Psoas muscle (tissue), 8 donors: Measurements from ENCODE around the gene AGRN. TPM values are rescaled to one million over a fixed set of nuclear protein-coding genes. Genes with fewer than 3 reads are reported as not detected.
"Not testable (repeated sequence)": the region's sequence is repeated elsewhere in the genome, so short reads cannot be mapped to it uniquely, and the experiment has no call there.

ENCODE experiments used
- ATAC-seq, 4 donors: fragments of 200-7000 bp; cut with Tn5 transposase; one replicate each; pipeline ENCODE4 v1.9.1; 2020; ENCODE audit warnings: moderate library complexity in 3 of 4, mild to moderate bottlenecking in 2 of 4
- DNase-seq, 2 donors: peaks; one replicate each; pipeline ENCODE4 v3.0.0-alpha.2; 2020
- H3K27ac ChIP-seq: fragments of 200-600 bp; one replicate; pipeline ENCODE4 v1.8.0; 2022
- H3K27me3 ChIP-seq, 3 donors: fragments of 200-600 bp in 1 of 3; one replicate each; pipeline versions ENCODE4 v1.6.1 to v1.8.0; 2013 to 2022; ENCODE audit warnings: low read length in 2 of 3, mild to moderate bottlenecking in 2 of 3, moderate library complexity in 1 of 3; ENCODE audit not compliant: insufficient read depth in 3 of 3
- H3K36me3 ChIP-seq, 2 donors: fragments of 200-600 bp in 1 of 2; one replicate each; pipeline versions ENCODE4 v1.6.1 to v1.8.0; 2013 to 2022; ENCODE audit warnings: low read depth in 1 of 2, mild to moderate bottlenecking in 1 of 2, moderate library complexity in 1 of 2; ENCODE audit not compliant: insufficient read depth in 1 of 2
- H3K4me1 ChIP-seq: fragments of 200-600 bp; one replicate; pipeline ENCODE4 v1.8.0; 2022
- H3K4me3 ChIP-seq: fragments of 200-600 bp; one replicate; pipeline ENCODE4 v1.8.0; 2022; ENCODE audit warnings: mild to moderate bottlenecking
- H3K9me3 ChIP-seq: fragments of 200-600 bp; one replicate; pipeline ENCODE4 v1.8.0; 2022
- CTCF ChIP-seq: fragments of 200-600 bp; IDR thresholded peaks from one replicate; pipeline ENCODE4 v1.8.0; 2022; ENCODE audit warnings: antibody characterized with exemption
- WGBS, 3 donors: extraction: QIAGEN DNeasy Blood & Tissue Kit; methylation state at CpG; one replicate each; pipeline versions ENCODE4 v1.1.6 to v1.1.7; 2013; 5-methylcytosine and 5-hydroxymethylcytosine counted together
- intact Hi-C, 2 donors: fragments of 100-400 bp; cut with DNase I; formaldehyde crosslinking; loops; one replicate each; pipeline versions ENCODE4 v1.11.0 to v1.14.2; 2022
- polyA plus RNA-seq, 3 donors: library from polyadenylated mRNA; stranded (reverse); fragments of 200-250 nt; gene quantifications; one replicate each; pipeline ENCODE4 v1.2.3, GENCODE V29; 2013
- total RNA-seq, 4 donors: library from RNA; stranded (reverse); fragmentation: NEBNext Ultra II Directional in 2 of 4; extraction: Animal tissue kit (Norgen Biotek cat#: 25700) in 2 of 4; gene quantifications; one replicate each; pipeline versions ENCODE4 v1.2.1 to v1.2.4, GENCODE V29; 2021 to 2023
- donor health status: healthy with polysubstance abuse.
- donor health status: DM: no; HTN: no; CAD: no; lungs with moderate emphysema.
- donor health status: Bipolar disorder and iron deficiency.
- donor health status: healthy.
- donor health status: DM: yes; HTN: yes; CAD: no.
- donor health status: DM: no; HTN: no; CAD: no.
- donor health status: DM: no; HTN: no; CAD: no.
- donor health status: DM: yes; HTN: yes; CAD: no.

Gene AGRN
- total and polyA plus RNA-seq, 7 donors, result 1.3 to 5.4 (median 3.4) TPM

- Histone ChIP-seq H3K27ac (no peak overlapping the region), H3K9me3 (no peaks in the 10 kb centered on the region), H3K4me3 (no peak overlapping the region), H3K36me3 (no peaks in the 10 kb centered on the region), H3K27me3 (peaks cover 0 to 3% (median 0%) of the 10 kb centered on the region in 3 donors), H3K4me1 (peaks cover 11% of the 10 kb centered on the region)
- DNase-seq, result no peak
- intact Hi-C loops, result no loop called here
- TF ChIP-seq CTCF, result no peak
- no peak for ATAC-seq
- 84% methylated on average over 14 of the region's 14 CpGs for WGBS, 3 donors
Measured at GRCh38 chr1:1011396-1011949, 8.4 kb upstream of the AGRN start.

- DNase-seq, result peak in 1 of 2 donors; percentile 26
- intact Hi-C loops, H3K9me3 ChIP-seq, H3K27me3 ChIP-seq, H3K36me3 ChIP-seq: not testable (repeated sequence)
- H3K27ac ChIP-seq, result peak overlapping the region; percentile 80
- peak overlapping the region; percentile 79 for H3K4me3 ChIP-seq
- WGBS, 3 donors, result 49 to 60% (median 50%) methylated on average over 13 of the region's 13 CpGs
- peaks cover 11% of the 10 kb centered on the region for H3K4me1 ChIP-seq
- peak in 2 of 4 donors; percentile 3 for ATAC-seq
Measured at GRCh38 chr1:1012736-1013104, 7.2 kb upstream of the AGRN start.

- peak within 1 kb of the TSS; percentile 79 for H3K4me3 ChIP-seq
- TF ChIP-seq CTCF, result no peak
- DNase-seq (peak; percentile 89 to 93), ATAC-seq (peak; percentile 88 to 96 (median 93))
- WGBS, 3 donors, result 2 to 7% (median 4%) methylated on average over 29 to 30 of the region's 30 CpGs
- H3K9me3 ChIP-seq, result no peaks in the 10 kb centered on the region
- H3K27me3 ChIP-seq, result no peaks in the 10 kb centered on the region
- intact Hi-C loops, result no loop called here
- no peaks in the 10 kb centered on the region for H3K36me3 ChIP-seq
- peaks cover 11% of the 10 kb centered on the region for H3K4me1 ChIP-seq
- H3K27ac ChIP-seq, result peak within 1 kb of the TSS; percentile 80
Measured at GRCh38 chr1:1013105-1013921, 6.6 kb upstream of the AGRN start, which contains the start of gene ISG15. TSS of gene ISG15 (plus strand) at chr1:1013497. CDS start at chr1:1013574, 77 bp downstream.

- ATAC-seq (peak in 2 of 4 donors; percentile 5 to 15), DNase-seq (peak; percentile 22 to 60)
- Histone ChIP-seq H3K27ac (peak overlapping the region; percentile 80), H3K9me3 (no peaks in the 10 kb centered on the region), H3K27me3 (no peaks in the 10 kb centered on the region), H3K36me3 (no peaks in the 10 kb centered on the region), H3K4me1 (peaks cover 11% of the 10 kb centered on the region), H3K4me3 (peak overlapping the region; percentile 79)
- WGBS, 3 donors, result 54 to 58% (median 54%) methylated on average over 40 to 41 of the region's 41 CpGs
- no peak for TF ChIP-seq CTCF
- intact Hi-C loops, result no loop called here
Measured at GRCh38 chr1:1013922-1014648, 5.8 kb upstream of the AGRN start.
